Liver (tissue), 3 donors: Measurements from ENCODE around the gene PRMT3.

ENCODE experiments used
- CTCF ChIP-seq: fragments of 150-350 bp; IDR thresholded peaks from 2 replicates; pipeline ENCODE4 v1.5.1; 2017; ENCODE audit warnings: improper control_type of control experiment, low read depth, low read length; ENCODE audit not compliant: missing input control
- EGR1 ChIP-seq, 2 donors: IDR thresholded peaks; 2 replicates each; pipeline ENCODE4 v1.6.1; 2016 to 2018; ENCODE audit warnings: antibody characterized with exemption in 2 of 2, low read depth in 2 of 2
- FOXA1 ChIP-seq: IDR thresholded peaks from 2 replicates; pipeline ENCODE4 v1.6.1; 2016; ENCODE audit warnings: antibody characterized with exemption
- HNF4A ChIP-seq, 2 donors: conservative IDR thresholded peaks; 2 replicates each; pipeline ENCODE4 v1.6.1; 2016; ENCODE audit warnings: antibody characterized with exemption in 2 of 2, mild to moderate bottlenecking in 2 of 2
- HNF4G ChIP-seq: IDR thresholded peaks from 2 replicates; pipeline ENCODE4 v1.6.1; 2016; ENCODE audit warnings: antibody characterized with exemption
- JUND ChIP-seq, 2 donors: IDR thresholded peaks; 2 replicates each; pipeline ENCODE4 v1.6.1; 2016; ENCODE audit warnings: antibody characterized with exemption in 2 of 2
- MAX ChIP-seq: IDR thresholded peaks from 2 replicates; pipeline ENCODE4 v1.6.1; 2016; ENCODE audit warnings: antibody characterized with exemption
- NR2F2 ChIP-seq: IDR thresholded peaks from 2 replicates; pipeline ENCODE4 v1.6.1; 2016; ENCODE audit warnings: antibody characterized with exemption
- REST ChIP-seq: IDR thresholded peaks from 2 replicates; pipeline ENCODE4 v1.6.1; 2016; ENCODE audit warnings: antibody characterized with exemption, mild to moderate bottlenecking
- RXRA ChIP-seq, 2 donors: IDR thresholded peaks; 2 replicates each; pipeline ENCODE4 v1.6.1; 2017 to 2018; ENCODE audit warnings: antibody characterized with exemption in 2 of 2, mild to moderate bottlenecking in 1 of 2
- SP1 ChIP-seq: IDR thresholded peaks from 2 replicates; pipeline ENCODE4 v1.6.1; 2018; ENCODE audit warnings: antibody characterized with exemption, mild to moderate bottlenecking
- TAF1 ChIP-seq: conservative IDR thresholded peaks from 2 replicates; pipeline ENCODE4 v1.6.1; 2016; ENCODE audit warnings: antibody characterized with exemption, mild to moderate bottlenecking
- YY1 ChIP-seq: IDR thresholded peaks from 2 replicates; pipeline ENCODE4 v1.6.1; 2016; ENCODE audit warnings: antibody characterized with exemption, mild to moderate bottlenecking
- ZBTB33 ChIP-seq: IDR thresholded peaks from 2 replicates; pipeline ENCODE4 v1.6.1; 2016; ENCODE audit warnings: antibody characterized with exemption
- donor health status: healthy.
- donor health status: healthy.

- no peak for TF ChIP-seq MAX
- TF ChIP-seq ZBTB33, result no peak
- no peak for TF ChIP-seq SP1
- TF ChIP-seq REST, result no peak
- no peak for TF ChIP-seq CTCF
- TF ChIP-seq YY1, result no peak
- TF ChIP-seq TAF1, result no peak
- TF ChIP-seq FOXA1, result no peak
- TF ChIP-seq HNF4A (conservative IDR thresholded peaks at IDR 0.05), result no peak
- TF ChIP-seq RXRA (IDR thresholded peaks at IDR 0.05), result no peak
- TF ChIP-seq NR2F2, result no peak
- no peak for TF ChIP-seq HNF4G
- no peak for TF ChIP-seq EGR1 (IDR thresholded peaks at IDR 0.05; ENCODE audit: low read depth in 2 of 2)
- TF ChIP-seq JUND (IDR thresholded peaks at IDR 0.05), result no peak
Observed at GRCh38 chr11:20444535-20444934, 57.0 kb downstream of the PRMT3 start.
